A673 (cell line): ENCODE results near the gene SRM. TPM values are rescaled to one million over a fixed set of nuclear protein-coding genes. Genes with fewer than 3 reads are reported as not detected.

ENCODE experiments used
- BruUV-seq: library from RNA; stranded (reverse); fragments of 400-500 nt; replicated peaks from 2 replicates; lab custom pipeline; 2021; lab: Mats Ljungman, UMichigan
- CTCF ChIA-PET: fragments of 300-600 bp; sonication (Branson Sonifier 250); formaldehyde crosslinking; loops from one replicate; lab custom pipeline; 2022; ENCODE audit warnings: antibody characterized with exemption; lab: Charles Lee
- POLR2A ChIA-PET: fragments of 300-600 bp; sonication (Branson Sonifier 250); formaldehyde crosslinking; loops from one replicate; lab custom pipeline; 2022; ENCODE audit warnings: antibody characterized with exemption; ENCODE audit not compliant: low non-redundant PET; lab: Charles Lee
- DNase-seq: peaks from one replicate; pipeline ENCODE4 v3.0.0-alpha.2; 2015; ENCODE audit warnings: low spot score
- H3K27ac ChIP-seq: fragments of 200-600 bp; sonication (generic); 2 replicates; pipeline ENCODE4 v1.5.1; 2016; ENCODE audit warnings: mixed run types, low read depth, mild to moderate bottlenecking, mixed read lengths, antibody characterized with exemption, low read length; ENCODE audit not compliant: poor library complexity, severe bottlenecking
- H3K27me3 ChIP-seq: fragments of 200-600 bp; sonication (generic); replicated peaks from 2 replicates; pipeline ENCODE4 v1.6.1; 2017; ENCODE audit warnings: mixed run types, low read depth, mild to moderate bottlenecking, mixed read lengths, antibody characterized with exemption, low read length; ENCODE audit not compliant: insufficient read depth, poor library complexity
- H3K36me3 ChIP-seq: fragments of 200-600 bp; sonication (generic); 2 replicates; pipeline ENCODE4 v1.6.1; 2016; ENCODE audit warnings: mixed run types, mild to moderate bottlenecking, mixed read lengths, antibody characterized with exemption, low read length; ENCODE audit not compliant: insufficient read depth, poor library complexity, severe bottlenecking
- H3K4me1 ChIP-seq: fragments of 200-600 bp; sonication (generic); 2 replicates; pipeline ENCODE4 v1.6.1; 2017; ENCODE audit warnings: mixed run types, mild to moderate bottlenecking, mixed read lengths, antibody characterized with exemption, low read length; ENCODE audit not compliant: insufficient read depth, poor library complexity, severe bottlenecking
- H3K4me3 ChIP-seq: fragments of 200-600 bp; sonication (generic); 2 replicates; pipeline ENCODE4 v1.5.1; 2016; ENCODE audit warnings: low read depth, mixed run types, mild to moderate bottlenecking, mixed read lengths, low read length; ENCODE audit not compliant: poor library complexity, severe bottlenecking
- H3K9me3 ChIP-seq: fragments of 200-600 bp; sonication (generic); 2 replicates; pipeline ENCODE4 v1.6.1; 2016; ENCODE audit warnings: mixed run types, low read depth, mild to moderate bottlenecking, mixed read lengths, antibody characterized with exemption, low read length; ENCODE audit not compliant: poor library complexity, severe bottlenecking
- EZH2 ChIP-seq: fragments of 200-600 bp; sonication (generic); IDR thresholded peaks from 2 replicates; pipeline ENCODE4 v1.6.1; 2017; ENCODE audit warnings: borderline replicate concordance, low read depth, mild to moderate bottlenecking, mixed read lengths, antibody characterized with exemption, low read length; ENCODE audit not compliant: poor library complexity, severe bottlenecking
- intact Hi-C: fragments of 100-400 bp; cut with micrococcal nuclease; formaldehyde crosslinking; loops from one replicate; pipeline ENCODE4 v1.10.0; 2022; ENCODE audit not compliant: unreplicated experiment
- total RNA-seq: library from RNA; stranded (reverse); gene quantifications from 2 replicates; pipeline ENCODE4 v1.2.3, GENCODE V29; 2021
- TF ChIP-seq, protein P1 (sequence below): fragments of 300-800, 200-600 bp; sonication (generic); conservative IDR thresholded peaks from 2 replicates; pipeline ENCODE4 v1.5.1; 2017; ENCODE audit warnings: low read depth, mild to moderate bottlenecking, antibody characterized with exemption, low read length, moderate library complexity, mixed read lengths

SRM gene
- total RNA-seq, 1 experiment from 2014 or later: 206 TPM

DNA sequence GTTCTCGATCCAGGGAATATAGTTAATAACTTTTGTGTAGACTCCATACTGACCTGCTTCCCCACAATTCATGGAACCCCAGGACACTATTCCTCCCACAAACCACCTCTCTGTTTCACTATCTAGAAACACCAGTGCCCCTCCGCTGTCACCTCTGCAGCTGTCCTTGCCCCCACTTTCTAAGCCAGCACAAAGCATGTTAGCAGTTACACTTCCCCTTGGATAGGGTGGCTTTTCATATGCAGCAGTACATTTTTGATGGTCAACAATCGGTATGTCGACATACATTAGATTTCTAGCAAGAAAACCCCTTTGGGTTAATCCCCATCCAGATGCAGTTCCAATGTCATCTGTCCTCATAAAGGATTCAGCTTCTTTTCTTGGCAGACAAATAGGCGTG, 32.9 kb downstream of the SRM start:
- POLR2A ChIA-PET: no interaction called here
- CTCF ChIA-PET: no interaction called here
- H3K27ac ChIP-seq: no peak overlapping the region
- peaks cover 7% of the 10 kb centered on the region for H3K4me1 ChIP-seq
- no peaks in the 10 kb centered on the region for H3K27me3 ChIP-seq
- DNase-seq: no peak
- TF ChIP-seq, protein P1, sequence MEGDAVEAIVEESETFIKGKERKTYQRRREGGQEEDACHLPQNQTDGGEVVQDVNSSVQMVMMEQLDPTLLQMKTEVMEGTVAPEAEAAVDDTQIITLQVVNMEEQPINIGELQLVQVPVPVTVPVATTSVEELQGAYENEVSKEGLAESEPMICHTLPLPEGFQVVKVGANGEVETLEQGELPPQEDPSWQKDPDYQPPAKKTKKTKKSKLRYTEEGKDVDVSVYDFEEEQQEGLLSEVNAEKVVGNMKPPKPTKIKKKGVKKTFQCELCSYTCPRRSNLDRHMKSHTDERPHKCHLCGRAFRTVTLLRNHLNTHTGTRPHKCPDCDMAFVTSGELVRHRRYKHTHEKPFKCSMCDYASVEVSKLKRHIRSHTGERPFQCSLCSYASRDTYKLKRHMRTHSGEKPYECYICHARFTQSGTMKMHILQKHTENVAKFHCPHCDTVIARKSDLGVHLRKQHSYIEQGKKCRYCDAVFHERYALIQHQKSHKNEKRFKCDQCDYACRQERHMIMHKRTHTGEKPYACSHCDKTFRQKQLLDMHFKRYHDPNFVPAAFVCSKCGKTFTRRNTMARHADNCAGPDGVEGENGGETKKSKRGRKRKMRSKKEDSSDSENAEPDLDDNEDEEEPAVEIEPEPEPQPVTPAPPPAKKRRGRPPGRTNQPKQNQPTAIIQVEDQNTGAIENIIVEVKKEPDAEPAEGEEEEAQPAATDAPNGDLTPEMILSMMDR: no peak
- no peak for TF ChIP-seq EZH2
- intact Hi-C loops: no loop called here
- BruUV-seq: no TSS peak
- H3K9me3 ChIP-seq: no peaks in the 10 kb centered on the region
- peaks cover 52% of the 10 kb centered on the region for H3K36me3 ChIP-seq
- no peak overlapping the region for H3K4me3 ChIP-seq

DNA sequence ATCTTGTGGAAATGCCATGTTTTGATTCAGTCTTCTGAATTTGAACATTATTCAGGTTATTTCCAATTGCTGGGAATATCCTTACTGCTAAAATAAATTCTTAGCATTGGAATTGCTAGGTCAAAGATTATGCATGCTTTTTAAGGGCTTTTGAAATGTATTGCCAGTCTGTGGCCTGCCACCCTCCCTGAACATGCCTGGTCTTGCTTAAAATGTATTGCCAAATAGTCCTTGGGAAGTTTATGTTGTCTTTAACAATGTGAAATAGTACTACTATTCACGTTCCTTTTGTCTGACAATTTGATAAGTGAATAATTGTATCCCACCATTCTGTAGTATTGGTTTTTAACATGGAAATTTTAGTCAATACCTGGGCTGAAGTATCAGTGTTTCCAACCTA, 33.8 kb downstream of the SRM start:
- peaks cover 7% of the 10 kb centered on the region for H3K4me1 ChIP-seq
- no peaks in the 10 kb centered on the region for H3K27me3 ChIP-seq
- H3K36me3 ChIP-seq: peaks cover 60% of the 10 kb centered on the region
- CTCF ChIA-PET: no interaction called here
- intact Hi-C loops: no loop called here
- H3K4me3 ChIP-seq: no peak overlapping the region
- POLR2A ChIA-PET: no interaction called here
- BruUV-seq: no TSS peak
- H3K9me3 ChIP-seq: no peaks in the 10 kb centered on the region
- H3K27ac ChIP-seq: no peak overlapping the region
- no peak for TF ChIP-seq EZH2
- TF ChIP-seq, protein P1: no peak
- DNase-seq: no peak

DNA sequence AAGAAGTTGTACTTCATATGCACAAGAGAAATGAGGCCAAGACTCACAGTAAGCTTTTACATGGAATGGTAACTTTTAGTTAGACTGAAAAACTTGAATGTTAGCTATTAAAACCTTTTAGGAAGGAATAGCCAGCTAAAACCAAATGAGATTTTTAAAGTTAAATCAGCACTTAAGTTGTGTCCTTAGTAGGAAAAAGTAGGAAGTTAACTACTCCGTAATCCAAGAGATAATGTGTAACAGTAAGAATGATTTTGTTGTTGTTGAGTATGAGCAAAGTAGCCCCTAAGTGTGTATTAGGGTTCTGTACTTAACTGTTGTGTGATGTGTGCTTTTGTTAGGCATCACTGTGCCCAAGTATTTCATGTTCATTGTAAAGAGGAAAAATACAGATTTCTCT, 34.2 kb downstream of the SRM start:
- Histone ChIP-seq H3K4me3 (no peak overlapping the region), H3K9me3 (no peaks in the 10 kb centered on the region), H3K36me3 (peaks cover 64% of the 10 kb centered on the region), H3K27ac (peak overlapping the region; percentile 24), H3K4me1 (peaks cover 7% of the 10 kb centered on the region), H3K27me3 (no peaks in the 10 kb centered on the region)
- intact Hi-C loops: no loop called here
- ChIA-PET CTCF (no interaction called here), POLR2A (no interaction called here)
- BruUV-seq: no TSS peak
- TF ChIP-seq, protein P1: no peak
- TF ChIP-seq EZH2: no peak
- no peak for DNase-seq
